ENCODE data around the gene IGLL5. TPM values are rescaled to one million over a fixed set of nuclear protein-coding genes. Genes with fewer than 3 reads are reported as not detected.

The IGLL5 gene
- total and polyA plus RNA-seq, 7 donors = 0.06 to 0.50 (median 0.45) TPM; not detected in 4

GRCh38 chr22:22841598-22841997 is 46.0 kb upstream of the IGLL5 start:
- ATAC-seq (no peak), DNase-seq (no peak)
- Histone ChIP-seq H3K9me3 (no peaks in the 10 kb centered on the region), H3K4me1 (no peaks in the 10 kb centered on the region), H3K27ac (no peak overlapping the region), H3K27me3 (ENCODE audit: insufficient read depth in 3 of 3, low read length in 2 of 3) (peaks cover 0 to 14% (median 0%) of the 10 kb centered on the region in 3 donors), H3K36me3 (ENCODE audit: insufficient read depth in 1 of 2, low read depth in 1 of 2) (no peaks in the 10 kb centered on the region), H3K4me3 (no peak overlapping the region)
- no peak for TF ChIP-seq CTCF (IDR thresholded peaks at IDR 0.05)
- intact Hi-C loops (cut with DNase I) = no loop called here

- H3K9me3 ChIP-seq = no peaks in the 10 kb centered on the region
- intact Hi-C loops (cut with DNase I) = no loop called here
- no peak for TF ChIP-seq CTCF (IDR thresholded peaks at IDR 0.05)
- H3K27ac ChIP-seq = no peak overlapping the region
- no peak overlapping the region for H3K4me3 ChIP-seq
- H3K4me1 ChIP-seq = no peaks in the 10 kb centered on the region
- H3K36me3 ChIP-seq (ENCODE audit: insufficient read depth in 1 of 2, low read depth in 1 of 2) = no peaks in the 10 kb centered on the region
- ATAC-seq (no peak), DNase-seq (no peak)
- H3K27me3 ChIP-seq (ENCODE audit: insufficient read depth in 3 of 3, low read length in 2 of 3) = peaks cover 0 to 11% (median 0%) of the 10 kb centered on the region in 3 donors
Observed at GRCh38 chr22:22842085-22842484, 45.5 kb upstream of the IGLL5 start.

- Histone ChIP-seq H3K36me3 (ENCODE audit: insufficient read depth in 1 of 2, low read depth in 1 of 2) (no peaks in the 10 kb centered on the region), H3K27me3 (ENCODE audit: insufficient read depth in 3 of 3, low read length in 2 of 3) (no peaks in the 10 kb centered on the region), H3K9me3 (no peaks in the 10 kb centered on the region), H3K27ac (no peak overlapping the region), H3K4me1 (no peaks in the 10 kb centered on the region), H3K4me3 (no peak overlapping the region)
- WGBS, 3 donors = 89 to 100% (median 96%) methylated on average over 1 of the region's 1 CpG
- DNase-seq (no peak), ATAC-seq (no peak)
- no peak for TF ChIP-seq CTCF (IDR thresholded peaks at IDR 0.05)
- intact Hi-C loops (cut with DNase I) = no loop called here
Observed at GRCh38 chr22:22843848-22844247, 43.8 kb upstream of the IGLL5 start.

- TF ChIP-seq CTCF (IDR thresholded peaks at IDR 0.05) = no peak
- WGBS, 3 donors = 17 to 61% (median 27%) methylated on average over 2 of the region's 2 CpGs
- Histone ChIP-seq H3K4me1 (no peaks in the 10 kb centered on the region), H3K4me3 (no peak overlapping the region), H3K27ac (no peak overlapping the region), H3K27me3 (ENCODE audit: insufficient read depth in 3 of 3, low read length in 2 of 3) (peaks cover 0 to 9% (median 0%) of the 10 kb centered on the region in 3 donors), H3K36me3 (ENCODE audit: insufficient read depth in 1 of 2, low read depth in 1 of 2) (no peaks in the 10 kb centered on the region), H3K9me3 (no peaks in the 10 kb centered on the region)
- intact Hi-C loops (cut with DNase I) = loop anchor here in 1 of 2 donors (5.0 kb wide), 1 partner anchor 110 kb away; no protein-coding TSS in a partner anchor
- ATAC-seq (no peak), DNase-seq (no peak)
Observed at GRCh38 chr22:22847241-22847640, 40.4 kb upstream of the IGLL5 start.

GRCh38 chr22:22848364-22848866 is 39.2 kb upstream of the IGLL5 start:
- ATAC-seq = peak; percentile 55 to 73 (median 64)
- intact Hi-C loops (cut with DNase I) = loop anchor here (2.0 to 5.0 kb wide), 2 partner anchors 108 to 109 kb away; no protein-coding TSS in a partner anchor

More at GRCh38 chr22:22848364-22848866, 39.2 kb upstream of the IGLL5 start:
- no peaks in the 10 kb centered on the region for H3K4me1 ChIP-seq
- no peaks in the 10 kb centered on the region for H3K36me3 ChIP-seq (ENCODE audit: insufficient read depth in 1 of 2, low read depth in 1 of 2)
- DNase-seq = peak; percentile 47 to 62
- H3K27me3 ChIP-seq (ENCODE audit: insufficient read depth in 3 of 3, low read length in 2 of 3) = peaks cover 0 to 16% (median 0%) of the 10 kb centered on the region in 3 donors
- peak; percentile 76 for TF ChIP-seq CTCF (IDR thresholded peaks at IDR 0.05)
- 24 to 34% (median 33%) methylated on average over 5 of the region's 5 CpGs for WGBS, 3 donors
- H3K4me3 ChIP-seq = no peak overlapping the region
- no peak overlapping the region for H3K27ac ChIP-seq
- H3K9me3 ChIP-seq = no peaks in the 10 kb centered on the region

All from psoas muscle (tissue), 8 donors.